Stomach (tissue), 9 donors: ENCODE measurements around the gene PTPRK. TPM values are rescaled to one million over a fixed set of nuclear protein-coding genes. Genes with fewer than 3 reads are reported as not detected.

Experiments used
- DNase-seq, 2 donors: peaks; one replicate each; pipeline versions ENCODE4 v3.0.0 to v3.0.0-alpha.2; 2013 to 2019
- H3K27ac ChIP-seq, 5 donors: fragments of 200-600 bp in 4 of 5; sonication (generic) in 4 of 5; one replicate each; pipeline ENCODE4 v1.5.1; 2013 to 2019; ENCODE audit warnings: mild to moderate bottlenecking in 1 of 5, moderate library complexity in 1 of 5
- H3K27me3 ChIP-seq, 3 donors: fragments of 200-600 bp; sonication (generic); one replicate each; pipeline ENCODE4 v1.5.1; 2017 to 2019; ENCODE audit warnings: mixed run types in 1 of 3
- H3K36me3 ChIP-seq, 4 donors: fragments of 200-600 bp; sonication (generic); 1 replicate in 3 of 4; 2 replicates in 1 of 4; pipeline ENCODE4 v1.5.1; 2016 to 2019
- H3K4me1 ChIP-seq, 4 donors: fragments of 200-600 bp; sonication (generic); one replicate each; pipeline ENCODE4 v1.5.1; 2016 to 2019
- H3K4me3 ChIP-seq, 4 donors: fragments of 200-600 bp; sonication (generic) in 3 of 4; one replicate each; pipeline ENCODE4 v1.5.1; 2016 to 2019; ENCODE audit warnings: mild to moderate bottlenecking in 1 of 4
- H3K9me3 ChIP-seq, 4 donors: fragments of 200-600 bp; sonication (generic); one replicate each; pipeline ENCODE4 v1.5.1; 2016 to 2019
- EP300 ChIP-seq: sonication (generic); formaldehyde crosslinking; IDR thresholded peaks from one replicate; pipeline ENCODE4 v1.6.1; 2017; ENCODE audit warnings: antibody characterized with exemption
- POLR2A ChIP-seq, 4 donors: fragments of 450-650 bp; IDR thresholded peaks; one replicate each; pipeline ENCODE4 v1.6.1; 2016; ENCODE audit warnings: antibody characterized with exemption in 4 of 4, control low read depth in 2 of 4, mild to moderate bottlenecking in 1 of 4, moderate library complexity in 1 of 4
- POLR2AphosphoS5 ChIP-seq, 3 donors: sonication (generic); formaldehyde crosslinking; IDR thresholded peaks; one replicate each; pipeline ENCODE4 v1.6.1; 2016; ENCODE audit warnings: antibody characterized with exemption in 3 of 3
- whole genome bisulfite sequencing, 5 donors: extraction: QIAGEN DNeasy Blood & Tissue Kit in 3 of 5; methylation state at CpG; one replicate each; pipeline versions ENCODE4 v1.1.5 to v1.1.7; 2013 to 2018; 5-methylcytosine and 5-hydroxymethylcytosine counted together
- intact Hi-C: fragments of 100-400 bp; cut with DNase I; formaldehyde crosslinking; loops from one replicate; pipeline ENCODE4 v1.15.1; 2023; ENCODE audit warnings: low total_unique reads
- polyA plus RNA-seq, 3 donors: library from polyadenylated mRNA; stranded (reverse); fragments of 200-250 nt; gene quantifications; one replicate each; pipeline ENCODE4 v1.2.3, GENCODE V29; 2013
- total RNA-seq, 5 donors: library from RNA; depleted of rRNA; stranded (reverse); fragments of >200 nt; gene quantifications; one replicate each; pipeline versions ENCODE4 v1.1.0 to v1.2.3, GENCODE V29; 2014 to 2016
- TF ChIP-seq, protein P1 (sequence below), 7 experiments: fragments of 450-650 bp in 4 of 7; fragments of 200-600 bp in 3 of 7; sonication (generic) in 3 of 7; IDR thresholded peaks; one replicate each; pipeline ENCODE4 v1.5.1; 2016 to 2019; ENCODE audit warnings: antibody characterized with exemption in 7 of 7, control low read depth in 2 of 7, mild to moderate bottlenecking in 1 of 7
- donor health status: healthy with polysubstance abuse.
- donor health status: Bipolar disorder and iron deficiency.
- donor health status: healthy.

Gene PTPRK
- total and polyA plus RNA-seq, 8 donors: 7.0 to 644 (median 114) TPM

DNA sequence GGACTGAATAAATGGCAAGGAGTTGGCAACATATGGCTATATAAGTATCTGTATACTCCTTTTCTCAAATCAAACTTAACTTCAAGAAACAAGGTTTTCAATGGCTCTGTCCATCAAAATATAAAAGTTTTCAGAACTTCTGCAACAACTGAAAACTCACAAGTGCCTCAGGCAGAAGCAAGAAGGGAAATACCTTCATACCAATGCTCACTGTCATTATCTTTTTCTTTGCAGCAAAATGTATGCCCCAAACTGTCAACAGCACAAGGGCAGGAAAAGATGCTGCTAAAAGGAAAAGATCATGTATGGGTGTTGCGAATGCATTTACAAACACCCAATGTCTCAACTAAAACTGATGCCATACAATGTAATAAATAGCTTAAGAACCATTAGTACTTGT, 45.9 kb downstream of the PTPRK start:
- 90 to 100% (median 95%) methylated on average over 1 of the region's 1 CpG for WGBS, 5 donors
- no peaks in the 10 kb centered on the region for H3K36me3 ChIP-seq
- no peaks in the 10 kb centered on the region for H3K9me3 ChIP-seq
- peaks cover 5 to 32% (median 19%) of the 10 kb centered on the region in 4 donors for H3K4me1 ChIP-seq
- intact Hi-C loops: no loop called here
- H3K27me3 ChIP-seq: no peaks in the 10 kb centered on the region
- H3K4me3 ChIP-seq: no peak overlapping the region
- TF ChIP-seq POLR2AphosphoS5 (IDR thresholded peaks at IDR 0.05) (no peak), EP300 (no peak), POLR2A (IDR thresholded peaks at IDR 0.05) (no peak)
- TF ChIP-seq, protein P1, sequence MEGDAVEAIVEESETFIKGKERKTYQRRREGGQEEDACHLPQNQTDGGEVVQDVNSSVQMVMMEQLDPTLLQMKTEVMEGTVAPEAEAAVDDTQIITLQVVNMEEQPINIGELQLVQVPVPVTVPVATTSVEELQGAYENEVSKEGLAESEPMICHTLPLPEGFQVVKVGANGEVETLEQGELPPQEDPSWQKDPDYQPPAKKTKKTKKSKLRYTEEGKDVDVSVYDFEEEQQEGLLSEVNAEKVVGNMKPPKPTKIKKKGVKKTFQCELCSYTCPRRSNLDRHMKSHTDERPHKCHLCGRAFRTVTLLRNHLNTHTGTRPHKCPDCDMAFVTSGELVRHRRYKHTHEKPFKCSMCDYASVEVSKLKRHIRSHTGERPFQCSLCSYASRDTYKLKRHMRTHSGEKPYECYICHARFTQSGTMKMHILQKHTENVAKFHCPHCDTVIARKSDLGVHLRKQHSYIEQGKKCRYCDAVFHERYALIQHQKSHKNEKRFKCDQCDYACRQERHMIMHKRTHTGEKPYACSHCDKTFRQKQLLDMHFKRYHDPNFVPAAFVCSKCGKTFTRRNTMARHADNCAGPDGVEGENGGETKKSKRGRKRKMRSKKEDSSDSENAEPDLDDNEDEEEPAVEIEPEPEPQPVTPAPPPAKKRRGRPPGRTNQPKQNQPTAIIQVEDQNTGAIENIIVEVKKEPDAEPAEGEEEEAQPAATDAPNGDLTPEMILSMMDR (IDR thresholded peaks at IDR 0.05): no peak
- DNase-seq: no peak
- H3K27ac ChIP-seq: no peak overlapping the region

DNA sequence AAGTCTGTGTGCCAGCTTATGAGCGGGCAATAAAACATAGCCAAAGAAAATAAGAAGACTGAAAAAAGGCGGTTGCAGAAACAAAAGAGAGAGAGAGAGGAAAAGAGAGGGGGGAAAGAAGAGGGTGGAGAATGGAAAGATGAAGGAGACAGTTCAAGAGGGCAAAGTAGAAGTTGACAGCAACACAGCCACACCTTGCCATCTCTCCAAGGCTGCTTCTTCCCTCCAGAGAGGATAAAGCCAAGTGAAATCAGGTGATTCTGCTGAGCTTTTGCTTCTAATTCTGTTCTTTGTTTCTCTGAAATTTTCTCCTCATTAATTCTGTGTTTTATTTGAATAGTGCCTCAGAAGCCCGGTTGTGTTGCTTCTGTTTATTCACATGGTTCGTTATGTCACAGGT, 48.5 kb downstream of the PTPRK start:
- no peak overlapping the region for H3K27ac ChIP-seq
- no peaks in the 10 kb centered on the region for H3K27me3 ChIP-seq
- no peak for DNase-seq
- H3K9me3 ChIP-seq: no peaks in the 10 kb centered on the region
- no peak overlapping the region for H3K4me3 ChIP-seq
- TF ChIP-seq POLR2AphosphoS5 (IDR thresholded peaks at IDR 0.05): no peak
- TF ChIP-seq, protein P1 (IDR thresholded peaks at IDR 0.05): no peak
- TF ChIP-seq POLR2A (IDR thresholded peaks at IDR 0.05): no peak
- peaks cover 6 to 28% (median 15%) of the 10 kb centered on the region in 4 donors for H3K4me1 ChIP-seq
- no peaks in the 10 kb centered on the region for H3K36me3 ChIP-seq
- 71 to 83% (median 75%) methylated on average over 4 of the region's 4 CpGs for WGBS, 5 donors
- intact Hi-C loops: no loop called here

DNA sequence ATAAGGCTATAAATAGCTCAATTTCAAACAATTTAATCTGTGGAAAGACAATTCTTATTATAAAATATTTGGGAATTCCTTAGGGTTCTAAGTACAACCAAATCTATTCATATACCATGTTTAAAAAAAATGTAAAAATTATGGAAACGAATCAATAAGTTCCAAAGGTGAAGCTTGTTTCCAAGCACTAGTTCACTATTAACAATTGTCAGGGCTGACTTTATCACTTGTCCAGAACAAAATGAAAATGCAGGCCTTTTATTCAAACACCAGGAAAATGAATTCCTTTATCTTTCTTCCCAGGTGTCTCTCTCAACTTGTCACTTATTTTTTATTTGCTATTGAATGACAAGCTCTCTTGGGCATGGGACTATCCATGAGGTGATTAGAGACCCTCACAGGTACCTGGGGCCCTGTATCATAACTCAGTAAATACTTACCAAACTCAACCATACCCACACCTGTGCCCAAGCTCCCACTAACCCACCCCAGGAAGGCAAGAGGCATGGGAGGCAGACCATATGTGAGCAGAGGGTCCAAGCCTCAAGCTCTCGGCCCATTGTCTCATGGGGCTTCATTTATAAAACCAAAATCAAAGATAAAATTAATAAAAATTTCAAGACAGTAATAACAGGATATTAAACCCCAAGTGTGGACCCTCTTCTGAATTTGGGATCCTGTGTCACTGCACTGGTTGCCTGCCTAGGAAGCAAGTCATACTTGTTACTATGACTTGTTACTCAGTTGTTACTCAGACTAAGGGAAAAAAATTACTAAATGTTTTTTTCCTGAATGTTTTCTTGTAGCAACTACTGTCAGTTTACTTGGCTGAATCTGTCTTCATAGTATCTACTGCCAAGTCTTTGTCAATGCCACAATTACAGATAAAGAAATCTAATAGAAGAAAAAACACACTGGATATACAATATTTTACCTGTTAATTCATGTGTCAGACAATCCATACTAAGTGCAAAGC, 54.7 kb downstream of the PTPRK start:
- Histone ChIP-seq H3K4me1 (peaks cover 6 to 35% (median 14%) of the 10 kb centered on the region in 4 donors), H3K4me3 (no peak overlapping the region), H3K9me3 (no peaks in the 10 kb centered on the region), H3K27ac (no peak overlapping the region), H3K27me3 (no peaks in the 10 kb centered on the region), H3K36me3 (no peaks in the 10 kb centered on the region)
- intact Hi-C loops: no loop called here
- WGBS, 5 donors: 67 to 81% (median 74%) methylated on average over 2 of the region's 2 CpGs
- TF ChIP-seq POLR2A (IDR thresholded peaks at IDR 0.05): no peak
- no peak for TF ChIP-seq POLR2AphosphoS5 (IDR thresholded peaks at IDR 0.05)
- no peak for TF ChIP-seq EP300
- TF ChIP-seq, protein P1 (IDR thresholded peaks at IDR 0.05): no peak
- DNase-seq: no peak

DNA sequence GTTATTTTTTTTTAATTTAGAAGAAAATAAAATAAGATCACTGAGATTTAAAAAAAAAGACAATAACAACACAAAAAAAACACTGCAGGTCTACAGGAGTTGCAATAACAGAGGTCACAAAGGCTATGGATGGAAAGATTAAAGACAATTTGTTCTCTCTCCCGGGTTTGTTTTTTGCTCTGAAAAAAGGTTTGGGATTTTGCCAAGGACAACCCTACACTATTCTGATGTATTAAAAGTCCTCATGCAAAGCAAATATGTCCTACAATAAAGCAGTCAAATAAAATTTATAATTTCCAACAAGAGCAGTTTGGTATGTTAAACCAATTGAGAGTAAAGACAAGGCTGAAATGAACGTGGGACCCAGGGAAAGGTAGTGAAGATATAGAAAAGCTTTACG, 55.6 kb downstream of the PTPRK start:
- TF ChIP-seq, protein P1 (IDR thresholded peaks at IDR 0.05): no peak
- TF ChIP-seq POLR2AphosphoS5 (IDR thresholded peaks at IDR 0.05) (no peak), POLR2A (IDR thresholded peaks at IDR 0.05) (no peak), EP300 (no peak)
- no peak for DNase-seq
- Histone ChIP-seq H3K27me3 (no peaks in the 10 kb centered on the region), H3K36me3 (no peaks in the 10 kb centered on the region), H3K27ac (no peak overlapping the region), H3K4me1 (peaks cover 6 to 41% (median 14%) of the 10 kb centered on the region in 4 donors), H3K4me3 (no peak overlapping the region), H3K9me3 (no peaks in the 10 kb centered on the region)
- 45 to 64% (median 50%) methylated on average over 3 of the region's 3 CpGs for WGBS, 5 donors
- intact Hi-C loops: no loop called here
